ENCODE data around the gene CCDC184.

DNA sequence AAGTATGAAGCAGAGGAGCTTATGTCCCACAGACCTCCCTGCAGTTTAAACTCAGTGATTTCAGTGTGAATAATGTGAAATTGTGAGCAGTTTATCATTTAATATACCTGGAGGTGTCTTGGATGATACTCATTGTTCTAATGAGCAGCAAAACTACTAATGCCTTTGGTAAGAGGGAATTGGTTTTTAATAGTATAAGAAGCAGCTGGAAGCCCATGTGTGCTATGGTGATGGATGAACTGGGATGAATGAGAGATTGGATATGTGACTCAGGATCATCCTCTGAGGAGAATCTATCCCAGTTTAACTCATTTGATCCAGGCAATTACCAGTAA is 7.1 kb upstream of the CCDC184 start:
- TF ChIP-seq, protein P1, sequence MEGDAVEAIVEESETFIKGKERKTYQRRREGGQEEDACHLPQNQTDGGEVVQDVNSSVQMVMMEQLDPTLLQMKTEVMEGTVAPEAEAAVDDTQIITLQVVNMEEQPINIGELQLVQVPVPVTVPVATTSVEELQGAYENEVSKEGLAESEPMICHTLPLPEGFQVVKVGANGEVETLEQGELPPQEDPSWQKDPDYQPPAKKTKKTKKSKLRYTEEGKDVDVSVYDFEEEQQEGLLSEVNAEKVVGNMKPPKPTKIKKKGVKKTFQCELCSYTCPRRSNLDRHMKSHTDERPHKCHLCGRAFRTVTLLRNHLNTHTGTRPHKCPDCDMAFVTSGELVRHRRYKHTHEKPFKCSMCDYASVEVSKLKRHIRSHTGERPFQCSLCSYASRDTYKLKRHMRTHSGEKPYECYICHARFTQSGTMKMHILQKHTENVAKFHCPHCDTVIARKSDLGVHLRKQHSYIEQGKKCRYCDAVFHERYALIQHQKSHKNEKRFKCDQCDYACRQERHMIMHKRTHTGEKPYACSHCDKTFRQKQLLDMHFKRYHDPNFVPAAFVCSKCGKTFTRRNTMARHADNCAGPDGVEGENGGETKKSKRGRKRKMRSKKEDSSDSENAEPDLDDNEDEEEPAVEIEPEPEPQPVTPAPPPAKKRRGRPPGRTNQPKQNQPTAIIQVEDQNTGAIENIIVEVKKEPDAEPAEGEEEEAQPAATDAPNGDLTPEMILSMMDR (IDR thresholded peaks at IDR 0.05): no peak
- no peak for TF ChIP-seq POLR2A (IDR thresholded peaks at IDR 0.05)
